ENCODE measurements around the gene LPIN1.
"Not testable (repeated sequence)": the region's sequence is repeated elsewhere in the genome, so short reads cannot be mapped to it uniquely, and the experiment has no call there.

DNA sequence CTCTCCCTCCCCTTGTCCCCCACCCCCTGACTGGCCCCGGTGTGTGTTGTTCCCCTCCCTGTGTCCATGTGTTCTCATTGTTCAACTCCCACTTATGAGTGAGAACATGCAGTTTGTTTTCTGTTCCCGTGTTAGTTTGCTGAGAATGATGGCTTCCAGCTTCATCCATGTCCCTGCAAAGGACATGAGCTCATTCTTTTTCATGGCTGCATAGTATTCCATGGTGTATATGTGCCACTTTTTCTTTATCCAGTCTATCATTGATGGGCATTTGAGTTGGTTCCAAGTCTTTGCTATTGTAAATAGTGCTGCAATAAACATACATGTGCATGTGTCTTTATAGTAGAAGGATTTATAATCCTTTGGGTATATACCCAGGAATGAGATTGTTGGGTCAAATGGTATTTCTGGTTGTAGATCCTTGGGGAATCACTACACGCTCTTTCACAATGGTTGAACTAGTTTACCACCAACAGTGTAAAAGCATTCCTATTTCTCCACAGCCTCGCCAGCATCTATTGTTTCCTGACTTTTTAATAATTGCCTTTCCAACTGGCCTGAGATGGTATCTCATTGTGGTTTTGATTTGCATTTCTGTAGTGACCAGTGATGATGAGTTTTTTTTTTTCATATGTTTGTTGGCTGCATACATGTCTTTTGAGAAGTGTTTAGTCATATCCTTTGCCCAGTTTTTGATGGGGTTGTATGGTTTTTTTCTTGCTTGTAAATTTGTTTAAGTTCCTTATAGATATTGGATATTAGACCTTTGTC, 15.0 kb upstream of the LPIN1 start:
- TF ChIP-seq POLR2A, POLR2AphosphoS5 (IDR thresholded peaks at IDR 0.05): not testable (repeated sequence)
- TF ChIP-seq, protein P1, sequence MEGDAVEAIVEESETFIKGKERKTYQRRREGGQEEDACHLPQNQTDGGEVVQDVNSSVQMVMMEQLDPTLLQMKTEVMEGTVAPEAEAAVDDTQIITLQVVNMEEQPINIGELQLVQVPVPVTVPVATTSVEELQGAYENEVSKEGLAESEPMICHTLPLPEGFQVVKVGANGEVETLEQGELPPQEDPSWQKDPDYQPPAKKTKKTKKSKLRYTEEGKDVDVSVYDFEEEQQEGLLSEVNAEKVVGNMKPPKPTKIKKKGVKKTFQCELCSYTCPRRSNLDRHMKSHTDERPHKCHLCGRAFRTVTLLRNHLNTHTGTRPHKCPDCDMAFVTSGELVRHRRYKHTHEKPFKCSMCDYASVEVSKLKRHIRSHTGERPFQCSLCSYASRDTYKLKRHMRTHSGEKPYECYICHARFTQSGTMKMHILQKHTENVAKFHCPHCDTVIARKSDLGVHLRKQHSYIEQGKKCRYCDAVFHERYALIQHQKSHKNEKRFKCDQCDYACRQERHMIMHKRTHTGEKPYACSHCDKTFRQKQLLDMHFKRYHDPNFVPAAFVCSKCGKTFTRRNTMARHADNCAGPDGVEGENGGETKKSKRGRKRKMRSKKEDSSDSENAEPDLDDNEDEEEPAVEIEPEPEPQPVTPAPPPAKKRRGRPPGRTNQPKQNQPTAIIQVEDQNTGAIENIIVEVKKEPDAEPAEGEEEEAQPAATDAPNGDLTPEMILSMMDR (IDR thresholded peaks at IDR 0.05): not testable (repeated sequence)

All from breast epithelium (tissue), 3 donors.